GM18861 (cell line): ENCODE results near the gene ALDH18A1.
"Not testable (repeated sequence)": the region's sequence is repeated elsewhere in the genome, so short reads cannot be mapped to it uniquely, and the experiment has no call there.

Experiments
- ATAC-seq: cut with Tn5 transposase; IDR thresholded peaks from one replicate; pipeline ENCODE4 v1.9.1; 2021; ENCODE audit not compliant: unreplicated experiment

Gene ALDH18A1

GRCh38 chr10:95650232-95650631 lies 6.3 kb downstream of the ALDH18A1 start:
- ATAC-seq: no peak

DNA sequence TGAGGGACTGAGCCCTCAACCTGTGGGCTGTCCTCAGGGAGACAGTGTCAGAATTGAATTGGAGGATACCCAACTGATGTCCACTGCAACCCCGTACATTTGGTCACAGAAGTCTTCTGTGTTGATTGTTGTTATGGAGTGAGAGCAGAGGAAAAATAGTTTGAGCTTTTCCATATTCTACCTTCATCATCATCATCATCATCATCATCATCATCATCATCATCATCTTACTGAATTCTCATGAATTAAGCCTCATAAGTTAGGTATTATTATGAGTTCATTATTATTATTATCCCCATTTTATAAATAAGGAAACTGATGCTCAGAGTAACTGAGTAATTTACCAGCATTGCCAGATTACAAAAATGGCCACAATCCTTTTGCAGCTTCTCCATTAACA lies 8.4 kb downstream of the ALDH18A1 start:
- no peak for ATAC-seq

DNA sequence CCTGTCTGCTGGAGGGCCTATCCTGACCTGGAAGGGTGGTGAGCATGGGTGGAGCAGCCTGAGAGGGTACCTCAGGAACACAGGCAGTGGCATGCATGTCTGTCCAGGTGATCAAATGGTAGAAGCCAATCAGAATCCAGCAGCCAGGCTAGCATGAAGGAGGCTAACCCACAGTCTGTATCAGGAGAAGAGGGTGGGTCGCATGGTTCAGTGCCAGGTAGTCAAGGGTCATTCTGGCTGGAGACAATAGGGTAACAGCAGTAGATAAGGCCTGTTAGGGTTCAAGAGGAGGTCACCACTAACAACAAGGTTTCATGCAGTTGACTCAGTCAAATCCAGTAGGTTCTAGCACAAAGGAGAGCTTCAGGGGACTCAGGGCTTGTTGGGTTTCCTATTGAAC lies 10.4 kb downstream of the ALDH18A1 start:
- no peak for ATAC-seq

DNA sequence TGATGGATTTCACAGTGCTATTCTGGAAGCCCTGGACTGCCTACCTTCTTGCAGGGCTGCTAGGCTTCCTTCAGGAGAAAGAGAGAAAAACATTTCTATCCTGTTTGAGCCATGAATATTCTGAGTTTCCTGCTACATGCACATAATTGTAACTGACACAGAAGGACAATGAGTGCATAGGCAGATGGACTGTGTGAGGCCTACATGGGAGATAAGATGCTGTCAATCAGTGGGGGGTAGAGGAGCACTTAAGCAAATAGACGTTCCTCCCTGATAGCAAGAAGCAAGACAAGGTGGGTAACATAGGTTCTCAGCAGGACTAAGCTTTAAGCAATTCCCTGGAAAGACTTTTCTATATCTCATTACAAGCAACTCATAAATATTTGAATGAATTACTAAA lies 11.6 kb downstream of the ALDH18A1 start:
- ATAC-seq: no peak

- no peak for ATAC-seq
Observed at GRCh38 chr10:95640891-95641315, 15.6 kb downstream of the ALDH18A1 start.

DNA sequence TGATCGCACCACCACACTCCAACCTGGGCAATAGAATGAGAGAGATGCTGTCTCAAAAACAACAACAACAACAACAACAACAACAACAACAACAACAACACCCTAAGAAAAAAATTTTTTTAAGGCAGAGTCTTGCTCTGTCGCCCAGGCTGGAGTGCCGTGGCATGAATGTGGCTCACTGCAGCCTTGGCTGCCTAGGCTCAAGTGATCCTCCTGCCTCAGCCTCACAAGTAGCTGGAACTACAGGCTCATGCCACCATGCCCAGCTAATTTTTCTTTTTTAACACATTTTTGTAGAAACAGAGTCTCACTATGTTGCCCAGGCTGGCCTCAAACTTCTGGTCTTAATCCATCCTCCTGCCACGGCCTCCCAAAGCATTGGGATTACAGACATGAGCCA lies 18.6 kb downstream of the ALDH18A1 start:
- ATAC-seq: no peak

DNA sequence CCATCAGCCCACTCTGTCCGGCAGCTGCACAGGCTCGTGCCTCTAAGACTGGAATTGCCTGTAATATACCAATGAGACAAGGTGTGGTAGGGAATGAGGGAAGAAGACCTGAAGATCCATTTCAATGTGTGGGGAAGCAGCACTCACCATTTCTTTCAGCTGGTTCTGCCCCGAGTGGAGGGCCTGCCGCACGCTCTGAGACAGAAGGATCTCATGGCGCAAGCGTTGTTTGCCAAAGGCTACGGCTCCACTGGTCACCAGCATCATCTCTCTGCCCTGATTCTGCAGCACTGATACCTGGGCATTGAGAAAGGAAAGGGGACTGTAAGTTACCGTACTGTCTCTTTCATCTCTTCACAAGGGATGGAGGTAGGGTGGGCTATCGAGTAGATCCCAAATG lies 19.4 kb downstream of the ALDH18A1 start:
- ATAC-seq: no peak

DNA sequence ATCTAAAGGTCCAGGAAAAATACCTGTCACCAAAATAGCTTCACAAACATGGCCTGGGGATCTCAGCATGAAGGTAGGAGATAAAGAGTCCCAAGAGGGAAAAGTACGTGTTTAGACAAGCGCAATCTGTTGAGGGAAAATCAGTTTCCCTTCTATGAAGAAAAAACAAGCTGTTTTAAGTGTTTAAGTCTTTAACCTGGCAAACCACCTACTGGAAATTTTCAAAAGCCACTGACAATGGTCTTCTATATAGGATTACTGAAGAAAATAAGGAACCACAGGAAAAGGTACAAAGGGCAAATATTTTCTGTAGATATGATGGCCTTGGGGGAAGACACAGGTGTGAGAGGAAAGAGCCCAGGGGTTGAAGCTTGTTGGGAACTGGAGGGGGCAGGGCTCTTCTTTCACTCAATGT lies 21.2 kb downstream of the ALDH18A1 start:
- ATAC-seq: no peak

GRCh38 chr10:95628786-95629185 lies 27.7 kb downstream of the ALDH18A1 start:
- ATAC-seq: no peak

GRCh38 chr10:95626500-95626899 lies 30.0 kb downstream of the ALDH18A1 start:
- ATAC-seq: no peak

DNA sequence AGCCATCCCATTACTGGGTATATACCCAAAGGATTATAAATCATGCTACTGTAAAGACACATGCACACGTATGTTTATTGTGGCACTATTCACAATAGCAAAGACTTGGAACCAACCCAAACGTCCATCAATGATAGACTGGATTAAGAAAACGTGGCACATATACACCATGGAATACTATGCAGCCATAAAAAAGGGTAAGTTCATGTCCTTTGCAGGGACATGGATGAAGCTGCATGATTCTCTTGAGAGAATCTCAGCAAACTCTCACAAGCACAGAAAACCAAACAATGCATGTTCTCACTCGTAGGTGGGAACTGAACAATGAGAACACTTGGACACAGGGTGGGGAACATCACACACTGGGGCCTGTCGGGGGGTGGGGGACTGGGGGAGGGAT lies 36.1 kb downstream of the ALDH18A1 start:
- not testable (repeated sequence) for ATAC-seq

- no peak for ATAC-seq
Observed at GRCh38 chr10:95618101-95618500, 38.4 kb downstream of the ALDH18A1 start.

DNA sequence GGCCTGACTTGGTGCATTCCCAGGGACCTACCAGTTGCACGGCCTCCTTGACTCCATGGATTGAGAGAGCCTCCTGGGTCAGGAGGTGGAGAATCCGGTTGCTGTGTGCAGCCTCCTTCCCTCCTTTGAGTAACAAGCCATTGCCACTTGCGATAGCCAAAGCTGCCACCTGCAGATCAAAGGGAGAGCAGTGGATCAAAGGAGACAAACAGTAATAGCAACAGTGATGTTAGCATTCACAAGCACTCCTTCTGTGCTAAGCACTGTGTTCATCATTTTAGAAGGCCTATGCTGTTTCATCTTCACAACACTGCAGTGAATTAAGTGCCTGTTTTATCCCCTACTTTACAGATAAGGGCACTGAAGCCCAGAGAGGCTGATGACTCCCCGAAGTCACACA lies 40.1 kb downstream of the ALDH18A1 start:
- ATAC-seq: no peak

DNA sequence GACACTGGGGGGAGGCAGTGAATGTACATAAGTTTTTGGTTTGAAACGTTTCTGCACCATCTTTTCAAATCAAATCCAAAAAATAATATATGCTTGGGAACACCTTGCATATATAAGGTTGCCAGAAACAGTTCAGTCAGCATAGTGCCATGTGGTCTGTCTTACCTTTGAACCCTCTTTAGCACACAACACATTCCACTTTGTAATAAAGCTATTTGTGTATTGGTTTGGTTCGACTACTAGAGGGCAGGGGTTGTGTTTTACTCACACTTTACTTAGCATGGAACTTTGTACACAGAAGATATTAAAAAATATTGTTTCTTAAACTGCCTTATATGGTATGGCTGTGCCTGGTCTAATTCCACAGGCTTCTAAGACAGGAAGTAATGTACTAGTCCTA lies 43.2 kb downstream of the ALDH18A1 start:
- no peak for ATAC-seq

DNA sequence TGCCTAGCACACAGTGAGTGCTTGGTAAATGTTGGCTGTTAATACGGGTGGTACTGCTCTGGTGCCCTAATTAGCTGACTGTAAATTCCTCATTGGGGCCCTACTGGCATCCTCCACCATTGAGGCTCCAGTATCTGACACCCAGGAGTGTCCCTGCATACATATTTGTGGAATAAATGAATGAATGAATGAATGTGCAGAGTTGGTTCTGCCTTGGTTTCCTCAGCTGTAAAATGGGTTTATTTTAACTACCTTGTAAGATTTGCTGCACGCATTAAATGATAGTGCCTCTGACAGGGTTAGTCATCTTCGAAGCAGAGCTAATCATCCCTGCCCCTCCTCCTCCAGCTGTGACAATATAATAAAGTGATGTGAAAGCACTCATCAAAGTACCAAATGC lies 45.8 kb downstream of the ALDH18A1 start:
- no peak for ATAC-seq

DNA sequence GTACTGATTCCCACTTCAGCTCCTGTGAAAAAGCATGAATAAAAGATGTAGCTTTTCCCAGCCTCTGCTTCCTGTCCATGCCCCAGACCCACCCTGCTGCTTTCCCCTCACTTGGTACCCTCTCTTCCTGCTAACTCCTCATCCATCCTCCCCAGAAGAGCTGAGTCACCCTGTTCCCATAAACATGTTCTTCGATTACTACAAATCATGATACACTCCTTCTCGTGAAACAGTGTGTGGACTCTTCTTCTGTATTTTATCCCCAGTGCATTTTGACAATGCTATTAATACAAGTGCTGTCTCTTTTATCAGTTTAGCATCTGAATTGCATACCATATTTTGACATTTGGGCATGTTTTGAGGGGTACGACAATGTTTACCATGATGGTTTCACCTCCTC lies 49.6 kb downstream of the ALDH18A1 start:
- ATAC-seq: no peak

- no peak for ATAC-seq
Observed at GRCh38 chr10:95605163-95605562, 51.3 kb downstream of the ALDH18A1 start.

DNA sequence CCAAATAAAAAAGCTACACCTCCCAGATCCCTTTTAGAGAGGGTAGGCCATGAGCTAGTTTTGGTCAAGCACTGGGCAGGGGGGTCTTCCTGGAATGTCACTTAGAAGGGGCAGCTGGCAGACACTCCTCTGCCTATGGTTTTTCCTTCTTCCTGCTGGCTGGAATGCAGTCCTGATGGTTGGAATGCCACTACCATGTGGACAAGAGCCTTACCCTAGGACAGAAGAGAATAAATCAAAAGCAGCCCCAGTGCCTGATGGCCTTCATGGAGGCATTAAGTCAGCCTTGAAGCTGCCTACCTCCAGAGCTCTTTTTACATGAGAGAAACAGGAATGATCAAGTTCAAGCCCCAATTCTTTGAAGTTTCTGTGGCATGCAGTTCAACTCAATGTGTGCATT lies 51.9 kb downstream of the ALDH18A1 start:
- ATAC-seq: no peak

DNA sequence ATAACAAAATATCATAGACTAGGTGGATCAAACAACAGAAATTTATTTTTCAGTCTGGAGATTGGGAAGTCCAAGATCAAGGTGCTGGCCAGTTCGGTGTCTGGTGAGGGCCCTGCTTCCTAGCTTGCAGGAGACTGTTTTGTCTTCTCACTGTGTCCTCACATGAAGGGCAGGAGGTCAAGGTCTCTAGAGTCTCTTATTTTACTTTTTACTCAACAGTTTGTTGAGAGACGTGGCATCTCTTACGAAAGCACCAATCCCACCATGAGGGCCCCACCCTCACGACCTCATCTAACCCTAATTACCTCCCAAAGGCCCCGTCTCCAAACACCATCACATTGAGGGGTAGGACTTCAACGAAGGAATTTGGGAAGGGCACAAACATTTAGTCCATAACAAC lies 54.1 kb downstream of the ALDH18A1 start:
- no peak for ATAC-seq

GRCh38 chr10:95601116-95601719 lies 55.3 kb downstream of the ALDH18A1 start:
- no peak for ATAC-seq

- no peak for ATAC-seq
Observed at GRCh38 chr10:95600158-95600557, 56.4 kb downstream of the ALDH18A1 start.

- ATAC-seq: no peak
Observed at GRCh38 chr10:95597788-95598187, 58.7 kb downstream of the ALDH18A1 start.

DNA sequence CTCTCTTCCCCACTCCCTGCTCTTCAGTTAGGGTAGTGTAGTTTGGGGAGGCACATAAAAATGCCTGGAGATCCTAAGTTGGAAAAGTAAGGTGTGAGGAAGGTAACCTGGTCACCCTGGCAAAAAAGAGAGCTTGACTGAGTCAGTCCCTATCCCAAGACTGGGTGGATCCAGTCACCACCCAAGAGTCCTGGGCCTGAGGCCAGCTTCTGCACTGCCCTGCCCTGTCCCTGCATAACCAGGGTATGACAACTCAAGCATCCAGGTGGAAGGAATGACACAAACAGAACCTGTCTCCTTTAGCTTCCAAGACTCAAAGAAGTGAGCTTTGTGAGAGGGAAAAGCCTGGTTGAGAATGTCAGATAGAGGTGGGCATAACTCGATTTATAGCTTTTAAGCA lies 68.5 kb downstream of the ALDH18A1 start:
- ATAC-seq: no peak
